Mononuclear cell (primary cell): Measurements from ENCODE around the gene KCP. TPM values are rescaled to one million over a fixed set of nuclear protein-coding genes. Genes with fewer than 3 reads are reported as not detected.

Experiments
- H3K27me3 ChIP-seq: 2 replicates; pipeline ENCODE4 v1.6.0; 2011; ENCODE audit warnings: low read length, control low read depth; ENCODE audit not compliant: insufficient read depth
- H3K4me1 ChIP-seq: 2 replicates; pipeline ENCODE4 v1.5.1; 2011; ENCODE audit warnings: mild to moderate bottlenecking, low read length, control low read depth; ENCODE audit not compliant: insufficient read depth
- H3K4me3 ChIP-seq: 2 replicates; pipeline ENCODE4 v1.5.1; 2011; ENCODE audit warnings: mild to moderate bottlenecking, low read length, moderate library complexity
- H3K9me3 ChIP-seq: 2 replicates; pipeline ENCODE4 v1.5.1; 2011; ENCODE audit warnings: low read depth, mild to moderate bottlenecking, control low read depth, low read length
- total RNA-seq: library from RNA; depleted of rRNA; stranded (reverse); fragments of >200 nt; gene quantifications from one replicate; pipeline ENCODE4 v1.2.3, GENCODE V29; 2012

Gene KCP
- total RNA-seq, 1 donor: 0.10 TPM

DNA sequence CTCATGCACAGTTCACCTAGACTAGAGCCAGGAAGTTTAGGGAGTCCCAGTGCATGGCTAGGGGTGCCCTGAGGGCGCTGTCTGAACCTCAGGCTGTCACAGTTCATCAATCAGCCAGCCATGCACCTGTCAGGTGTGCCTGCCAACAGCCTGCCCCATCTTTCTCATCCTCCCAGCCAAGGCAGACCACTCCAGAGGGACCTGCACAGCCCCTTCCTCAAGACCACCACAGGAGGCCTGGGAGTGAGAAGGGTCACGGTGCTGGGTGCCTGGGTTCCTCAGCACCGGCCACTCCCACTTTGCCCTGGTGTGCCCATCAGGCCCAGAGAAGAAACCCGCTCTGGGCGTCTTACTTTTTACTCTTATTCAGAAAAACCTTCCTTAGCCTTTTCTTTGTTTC lies 39.5 kb downstream of the KCP start:
- Histone ChIP-seq H3K4me1 (peaks cover 17% of the 10 kb centered on the region), H3K9me3 (no peaks in the 10 kb centered on the region), H3K27me3 (no peaks in the 10 kb centered on the region), H3K4me3 (no peak overlapping the region)

GRCh38 chr7:128869944-128870285 lies 40.6 kb downstream of the KCP start:
- Histone ChIP-seq H3K27me3 (no peaks in the 10 kb centered on the region), H3K4me3 (peak overlapping the region; percentile 29), H3K4me1 (peaks cover 17% of the 10 kb centered on the region), H3K9me3 (no peaks in the 10 kb centered on the region)

DNA sequence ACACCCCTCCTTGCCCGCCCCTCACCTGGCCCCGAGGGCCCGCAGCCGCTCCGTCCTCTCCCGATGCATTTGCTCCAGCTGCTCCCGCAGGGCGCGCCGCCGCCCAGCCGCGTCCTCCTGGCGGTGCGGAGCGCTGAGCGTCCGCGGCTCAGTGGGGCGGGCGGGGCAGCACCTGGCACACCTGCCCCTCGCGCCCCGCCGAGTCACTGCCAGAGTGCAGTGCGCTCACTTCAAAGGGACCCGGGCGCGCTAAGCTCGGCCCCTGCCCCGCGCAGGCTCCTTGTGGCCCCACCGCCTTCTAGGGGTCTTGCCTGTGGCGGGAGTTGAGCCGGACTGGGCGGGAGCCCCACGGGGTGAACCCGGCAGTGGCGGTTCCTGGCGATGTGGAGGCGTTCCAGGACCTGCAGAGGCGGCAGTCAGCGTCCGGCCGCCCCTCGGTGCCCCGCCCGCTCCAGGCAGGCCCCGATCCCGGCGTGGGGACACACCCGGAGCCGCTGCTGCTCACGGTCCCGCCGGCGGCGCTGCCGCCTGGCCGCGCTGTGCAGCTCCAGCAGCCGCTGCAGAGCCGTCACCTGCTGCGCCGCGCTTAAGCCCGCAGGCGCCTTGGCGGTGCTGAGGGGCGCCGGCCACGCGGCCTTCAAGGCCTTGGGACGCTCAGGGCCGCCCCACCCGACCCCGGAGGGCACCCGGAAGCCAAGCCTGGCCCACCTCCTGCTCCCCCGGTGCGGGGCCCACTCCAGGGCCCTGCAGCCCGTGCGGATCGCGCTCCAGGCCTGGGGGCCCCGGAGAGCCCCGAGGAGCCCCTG lies 41.2 kb downstream of the KCP start:
- H3K9me3 ChIP-seq: no peaks in the 10 kb centered on the region
- peak overlapping the region; percentile 29 for H3K4me3 ChIP-seq
- no peaks in the 10 kb centered on the region for H3K27me3 ChIP-seq
- peaks cover 18% of the 10 kb centered on the region for H3K4me1 ChIP-seq

DNA sequence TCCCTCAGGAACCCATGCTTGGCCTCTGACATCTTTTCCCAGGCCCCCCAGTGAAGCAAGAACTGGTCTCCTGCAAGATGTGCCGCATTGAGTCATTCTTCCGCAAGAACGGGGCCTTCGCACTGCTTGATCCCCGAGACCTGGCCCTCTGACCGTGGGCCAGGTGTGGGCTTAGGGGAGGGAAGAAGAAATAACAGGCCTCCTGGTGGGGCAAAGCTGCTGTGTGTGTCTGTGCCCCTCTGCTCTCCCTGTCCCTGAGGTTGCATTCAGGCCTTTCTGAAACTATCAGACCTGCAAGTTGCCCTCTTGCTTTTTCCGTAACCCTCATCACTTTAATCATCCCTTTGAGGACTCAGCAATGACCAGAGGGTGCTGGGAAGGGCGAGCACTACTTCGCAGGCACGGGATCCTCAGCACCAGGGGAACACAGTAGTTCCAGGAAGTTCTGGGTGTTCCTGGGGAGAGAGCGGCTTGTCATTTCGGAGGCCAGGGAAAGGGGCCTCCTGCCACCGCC lies 41.8 kb downstream of the KCP start:
- no peaks in the 10 kb centered on the region for H3K27me3 ChIP-seq
- H3K9me3 ChIP-seq: no peaks in the 10 kb centered on the region
- H3K4me1 ChIP-seq: peaks cover 25% of the 10 kb centered on the region
- no peak overlapping the region for H3K4me3 ChIP-seq

- Histone ChIP-seq H3K27me3 (no peaks in the 10 kb centered on the region), H3K4me3 (no peak overlapping the region), H3K9me3 (no peaks in the 10 kb centered on the region), H3K4me1 (peaks cover 29% of the 10 kb centered on the region)
These were observed 42.5 kb downstream of the KCP start for GRCh38 chr7:128867842-128868623.

GRCh38 chr7:128867241-128867640 lies 43.3 kb downstream of the KCP start:
- Histone ChIP-seq H3K9me3 (no peaks in the 10 kb centered on the region), H3K27me3 (no peaks in the 10 kb centered on the region), H3K4me1 (peaks cover 31% of the 10 kb centered on the region), H3K4me3 (no peak overlapping the region)

DNA sequence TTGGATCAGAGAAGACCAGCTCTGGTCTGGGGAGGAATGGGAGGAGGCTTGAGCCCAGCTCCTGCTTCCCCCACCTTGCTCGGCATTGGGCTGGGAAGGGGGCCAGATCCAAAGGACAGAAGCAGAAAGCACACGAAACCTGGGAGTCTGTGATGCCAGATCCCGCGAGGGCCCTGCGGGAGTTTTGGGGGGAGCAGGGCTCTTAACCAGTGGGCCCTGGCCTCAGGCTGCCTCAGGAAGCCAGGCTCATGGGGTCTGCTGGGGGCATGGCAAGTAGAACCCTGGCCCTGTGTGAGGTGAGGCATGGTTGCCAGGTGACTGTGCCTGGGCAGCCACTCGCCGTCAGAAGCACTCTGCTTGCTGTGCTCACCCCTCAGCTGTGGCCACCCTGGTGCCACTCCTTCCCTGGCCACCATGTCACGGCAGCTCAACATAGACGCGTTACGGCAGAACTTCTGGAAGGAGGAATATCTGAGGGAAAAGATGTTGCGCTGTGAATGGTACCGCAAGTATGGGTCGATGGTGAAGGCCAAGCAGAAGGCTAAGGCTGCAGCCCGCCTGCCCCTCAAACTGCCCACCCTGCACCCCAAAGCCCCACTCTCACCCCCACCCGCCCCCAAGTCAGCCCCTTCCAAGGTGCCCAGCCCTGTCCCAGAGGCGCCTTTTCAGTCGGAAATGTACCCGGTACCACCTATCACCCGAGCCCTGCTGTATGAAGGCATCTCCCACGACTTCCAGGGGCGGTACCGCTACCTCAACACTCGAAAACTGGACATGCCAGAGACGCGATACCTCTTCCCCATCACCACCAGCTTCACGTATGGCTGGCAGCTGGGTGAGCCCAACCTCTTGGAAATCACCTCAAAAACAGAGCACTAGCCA lies 44.3 kb downstream of the KCP start:
- no peaks in the 10 kb centered on the region for H3K27me3 ChIP-seq
- H3K4me1 ChIP-seq: peaks cover 34% of the 10 kb centered on the region
- H3K9me3 ChIP-seq: no peaks in the 10 kb centered on the region
- no peak overlapping the region for H3K4me3 ChIP-seq

- H3K4me1 ChIP-seq: peaks cover 34% of the 10 kb centered on the region
- no peaks in the 10 kb centered on the region for H3K27me3 ChIP-seq
- H3K4me3 ChIP-seq: no peak overlapping the region
- no peaks in the 10 kb centered on the region for H3K9me3 ChIP-seq
These were observed 45.2 kb downstream of the KCP start for GRCh38 chr7:128865303-128865702.

DNA sequence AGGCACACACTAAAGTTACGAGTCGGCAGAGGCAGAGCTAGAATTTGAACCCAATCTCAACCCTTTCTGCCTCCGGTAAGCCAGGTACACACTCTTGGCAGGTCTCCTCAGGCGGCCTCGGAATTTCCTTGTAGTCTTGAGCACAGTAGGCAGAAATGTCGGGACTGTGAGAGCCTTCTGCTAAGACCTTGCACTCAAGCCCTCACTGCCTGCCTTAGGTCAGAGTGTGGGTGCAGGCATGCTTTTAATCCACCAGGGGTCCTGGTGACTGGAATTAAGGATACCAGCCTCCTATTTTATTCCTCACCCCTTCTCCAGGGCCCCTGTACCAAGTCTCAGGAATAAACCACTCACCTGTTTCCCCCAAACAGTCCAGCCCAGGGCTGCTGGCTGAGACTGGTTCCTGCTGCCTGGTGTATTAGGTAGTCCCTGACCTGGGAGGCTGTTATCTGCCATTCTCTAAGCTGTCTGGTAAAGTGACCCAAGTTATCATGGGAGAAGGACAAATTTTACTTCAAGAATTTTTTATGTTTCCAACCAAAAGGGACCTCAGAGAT lies 47.0 kb downstream of the KCP start:
- Histone ChIP-seq H3K4me3 (peak overlapping the region; percentile 75), H3K9me3 (no peaks in the 10 kb centered on the region), H3K27me3 (no peaks in the 10 kb centered on the region), H3K4me1 (peaks cover 19% of the 10 kb centered on the region)

DNA sequence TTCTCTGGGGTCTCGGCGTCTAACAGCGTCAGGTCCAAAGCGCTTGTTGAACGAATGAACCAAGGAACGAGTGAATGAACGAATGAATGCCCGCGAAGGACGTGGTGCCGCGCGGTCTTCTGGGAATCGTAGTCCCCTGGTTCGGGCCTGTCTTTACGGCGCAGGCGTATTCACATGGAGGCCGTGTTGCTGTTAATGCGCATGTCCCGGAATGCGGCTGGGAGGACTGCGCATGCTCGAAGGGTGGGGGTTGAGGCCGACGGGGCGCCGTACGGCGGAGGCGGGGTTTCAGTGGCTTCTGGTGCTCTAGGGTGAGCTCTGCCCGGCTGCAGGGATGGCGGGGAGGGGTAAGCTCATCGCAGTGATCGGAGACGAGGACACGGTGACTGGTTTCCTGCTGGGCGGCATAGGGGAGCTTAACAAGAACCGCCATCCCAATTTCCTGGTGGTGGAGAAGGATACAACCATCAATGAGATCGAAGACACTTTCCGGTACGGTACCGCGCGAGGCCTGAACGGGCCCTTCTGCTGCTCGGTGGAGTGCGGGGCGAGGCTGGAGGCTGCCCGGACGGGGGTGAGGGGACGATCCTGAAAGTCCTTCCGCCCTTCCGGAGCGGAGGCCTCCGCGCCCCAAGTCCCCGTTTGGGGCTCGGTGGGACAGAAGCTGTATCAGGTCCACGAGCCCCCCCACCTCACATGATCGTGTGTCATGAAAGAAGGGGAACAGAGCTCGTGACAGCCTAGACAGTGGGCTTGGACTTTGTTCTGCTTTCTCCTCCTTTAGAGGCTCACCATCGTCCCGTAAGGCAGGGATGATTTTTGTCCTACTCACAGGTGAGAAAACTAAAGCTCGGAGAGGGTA lies 47.7 kb downstream of the KCP start, which contains the start of gene ATP6V1F:
TSS of gene ATP6V1F (plus strand) at position 286 of the 862 bp plus-strand sequence. CDS start at position 335, 49 bp downstream.
- Histone ChIP-seq H3K4me1 (peaks cover 17% of the 10 kb centered on the region), H3K27me3 (no peaks in the 10 kb centered on the region), H3K4me3 (peak within 1 kb of the TSS; percentile 75), H3K9me3 (no peaks in the 10 kb centered on the region)

DNA sequence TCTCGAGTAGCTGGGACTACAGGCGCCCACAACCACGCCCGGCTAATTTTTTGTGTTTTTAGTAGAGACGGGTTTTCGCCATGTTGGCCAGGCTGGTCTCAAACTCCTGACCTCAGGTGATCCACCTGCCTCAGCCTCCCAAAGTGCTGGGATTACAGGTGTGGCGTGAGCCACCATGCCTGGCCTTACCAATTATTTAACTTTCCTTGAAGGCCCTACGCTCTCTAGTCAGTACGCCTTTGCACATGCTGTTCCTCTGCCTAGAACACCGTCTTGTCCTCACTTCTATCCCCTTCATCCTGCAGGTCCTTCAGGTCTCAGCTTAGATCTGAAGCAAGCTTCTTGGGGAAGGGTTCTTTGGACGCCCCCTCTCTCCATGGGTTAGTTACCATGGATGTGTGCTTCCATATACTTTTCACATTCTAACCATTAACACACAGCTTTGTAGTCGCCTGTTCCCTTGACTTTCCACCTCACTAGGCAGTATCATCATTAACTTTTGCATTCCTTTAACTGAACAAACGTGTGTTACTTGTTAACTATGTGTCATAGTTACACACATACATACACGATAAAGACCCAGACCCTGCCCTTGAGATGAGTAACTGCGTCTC lies 48.4 kb downstream of the KCP start:
- Histone ChIP-seq H3K4me1 (peaks cover 17% of the 10 kb centered on the region), H3K4me3 (peak overlapping the region; percentile 75), H3K27me3 (no peaks in the 10 kb centered on the region), H3K9me3 (no peaks in the 10 kb centered on the region)

DNA sequence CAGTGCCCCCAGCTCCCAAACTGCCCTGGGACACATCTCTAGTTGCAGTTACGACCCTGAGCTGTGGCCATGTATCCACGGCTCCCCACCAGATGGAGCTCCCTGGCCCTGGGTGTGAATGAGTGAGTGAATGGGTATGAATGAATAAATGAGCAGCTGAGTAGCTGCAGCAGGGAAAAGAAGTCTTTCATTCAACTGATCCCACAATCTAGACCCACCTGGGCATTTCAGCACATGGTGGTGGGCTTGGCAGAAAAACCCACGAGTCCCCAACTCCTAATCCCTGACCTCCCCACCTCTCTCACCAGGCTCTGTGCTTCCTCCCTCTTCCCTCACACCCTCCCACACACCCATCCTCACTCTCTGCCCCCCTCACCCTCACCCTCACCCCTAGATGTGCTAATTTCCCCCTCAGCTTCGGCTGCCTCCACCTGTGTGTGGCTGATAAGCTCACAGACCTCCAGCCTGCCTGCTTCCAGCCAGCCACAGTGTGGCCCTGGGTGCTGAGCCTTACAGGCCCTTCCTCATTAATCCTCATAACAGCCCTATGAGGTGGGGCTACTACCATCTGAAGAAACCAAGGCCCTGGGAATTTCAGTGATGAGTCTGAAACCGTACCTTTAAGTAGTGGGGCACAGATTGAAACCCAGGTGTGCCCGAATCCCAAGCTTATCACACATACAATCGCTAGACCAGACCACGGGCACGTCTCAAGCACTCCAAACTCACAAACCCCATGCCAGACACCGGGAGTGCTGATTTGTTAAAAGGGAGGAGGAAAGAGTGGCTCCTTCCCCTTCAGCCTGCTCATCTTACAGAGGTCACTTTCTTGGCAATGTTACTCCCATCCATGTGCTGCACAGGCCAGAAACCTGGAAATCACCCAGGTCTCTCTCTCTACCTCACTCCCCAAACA lies 50.1 kb downstream of the KCP start:
- Histone ChIP-seq H3K9me3 (no peaks in the 10 kb centered on the region), H3K27me3 (no peaks in the 10 kb centered on the region), H3K4me1 (peaks cover 17% of the 10 kb centered on the region), H3K4me3 (no peak overlapping the region)
